IMR-90 (cell line): ENCODE measurements around the gene WDR3. TPM values are rescaled to one million over a fixed set of nuclear protein-coding genes. Genes with fewer than 3 reads are reported as not detected.

Experiments used
- ATAC-seq: fragments of 200-7000 bp; cut with Tn5 transposase; 2 replicates; pipeline ENCODE4 v1.9.1; 2020; ENCODE audit warnings: low read depth, mild to moderate bottlenecking, moderate library complexity
- BruUV-seq: library from RNA; stranded (reverse); fragments of 400-500 nt; replicated peaks from 2 replicates; lab custom pipeline; 2021; lab: Mats Ljungman, UMichigan
- CTCF ChIA-PET: fragments of 300-600 bp; formaldehyde crosslinking; extraction: SDS; loops from one replicate; lab custom pipeline; 2021; ENCODE audit warnings: antibody characterized with exemption; lab: Yijun Ruan, JAX
- POLR2A ChIA-PET: fragments of 300-600 bp; sonication (Branson Sonifier 250); formaldehyde crosslinking; loops from one replicate; lab custom pipeline; 2022; ENCODE audit warnings: antibody characterized with exemption; ENCODE audit not compliant: unreplicated experiment; lab: Charles Lee
- DNase-seq: peaks from one replicate; pipeline ENCODE4 v3.0.0; 2013
- H2AFZ ChIP-seq: replicated peaks from 2 replicates; pipeline ENCODE3; 2013; ENCODE audit warnings: low read length, mild to moderate bottlenecking; ENCODE audit not compliant: poor library complexity
- H2AK5ac ChIP-seq: 2 replicates; pipeline ENCODE4 v1.6.1; 2013; ENCODE audit warnings: low read depth, low read length, inconsistent platforms
- H2AK9ac ChIP-seq: replicated peaks from 2 replicates; pipeline ENCODE3; 2013; ENCODE audit warnings: mild to moderate bottlenecking, low read depth, low read length, moderate library complexity; ENCODE audit not compliant: poor library complexity
- H2BK120ac ChIP-seq: 2 replicates; pipeline ENCODE4 v1.6.1; 2013; ENCODE audit warnings: low read depth, low read length, inconsistent platforms
- H2BK15ac ChIP-seq: 3 replicates; pipeline ENCODE4 v1.6.1; 2013; ENCODE audit warnings: low read depth, low read length, inconsistent platforms
- H2BK20ac ChIP-seq: 2 replicates; pipeline ENCODE4 v1.6.1; 2013; ENCODE audit warnings: low read depth, mild to moderate bottlenecking, inconsistent platforms, low read length, moderate library complexity
- H2BK5ac ChIP-seq: 2 replicates; pipeline ENCODE4 v1.6.1; 2013; ENCODE audit warnings: mild to moderate bottlenecking, low read depth, low read length, inconsistent platforms; ENCODE audit not compliant: poor library complexity, severe bottlenecking
- H3K14ac ChIP-seq: replicated peaks from 2 replicates; pipeline ENCODE4 v1.6.1; 2013; ENCODE audit warnings: low read depth, low read length, inconsistent platforms
- H3K18ac ChIP-seq: 2 replicates; pipeline ENCODE4 v1.6.1; 2013; ENCODE audit warnings: low read depth, low read length, control low read depth
- H3K23ac ChIP-seq: 2 replicates; pipeline ENCODE4 v1.6.1; 2013; ENCODE audit warnings: low read depth, low read length, inconsistent platforms
- H3K27ac ChIP-seq: 2 replicates; pipeline ENCODE4 v1.5.1; 2013; ENCODE audit warnings: mild to moderate bottlenecking, control low read depth, low read length; ENCODE audit not compliant: insufficient read depth
- H3K27me3 ChIP-seq: 2 replicates; pipeline ENCODE4 v1.6.1; 2013; ENCODE audit warnings: low read length; ENCODE audit not compliant: control insufficient read depth, insufficient read depth
- H3K36me3 ChIP-seq: 2 replicates; pipeline ENCODE4 v1.6.1; 2013; ENCODE audit warnings: low read length, mixed read lengths; ENCODE audit not compliant: control insufficient read depth, insufficient read depth
- H3K4ac ChIP-seq: 2 replicates; pipeline ENCODE4 v1.6.1; 2013; ENCODE audit warnings: low read depth, low read length, inconsistent platforms
- H3K4me1 ChIP-seq: 2 replicates; pipeline ENCODE4 v1.6.1; 2013; ENCODE audit warnings: low read length, mixed read lengths; ENCODE audit not compliant: control insufficient read depth, insufficient read depth
- H3K4me2 ChIP-seq: 2 replicates; pipeline ENCODE4 v1.6.1; 2013; ENCODE audit warnings: low read depth, mild to moderate bottlenecking, control low read depth, low read length, moderate library complexity
- H3K4me3 ChIP-seq: 2 replicates; pipeline ENCODE4 v1.5.1; 2013; ENCODE audit warnings: low read depth, mild to moderate bottlenecking, control low read depth, low read length, moderate library complexity; ENCODE audit not compliant: insufficient read depth
- H3K56ac ChIP-seq: 2 replicates; pipeline ENCODE4 v1.6.1; 2013; ENCODE audit warnings: low read length, inconsistent platforms; ENCODE audit not compliant: insufficient read depth; ENCODE audit errors: extremely low read depth
- H3K79me1 ChIP-seq, 2 experiments: 2 replicates each; pipeline ENCODE4 v1.6.1; 2013; ENCODE audit warnings: low read length in 2 of 2, inconsistent platforms in 1 of 2, low read depth in 1 of 2
- H3K9ac ChIP-seq: 2 replicates; pipeline ENCODE4 v1.6.1; 2013; ENCODE audit warnings: low read depth, low read length, control low read depth
- H3K9me1 ChIP-seq: 2 replicates; pipeline ENCODE4 v1.6.1; 2013; ENCODE audit warnings: low read length, inconsistent platforms; ENCODE audit not compliant: insufficient read depth
- H3K9me3 ChIP-seq: 2 replicates; pipeline ENCODE4 v1.6.1; 2013; ENCODE audit warnings: low read length; ENCODE audit not compliant: control insufficient read depth, insufficient read depth
- H4K20me1 ChIP-seq: 2 replicates; pipeline ENCODE4 v1.6.1; 2013; ENCODE audit warnings: low read length, inconsistent platforms; ENCODE audit not compliant: insufficient read depth
- H4K5ac ChIP-seq: 2 replicates; pipeline ENCODE4 v1.6.1; 2013; ENCODE audit warnings: mild to moderate bottlenecking, low read depth, low read length, control low read depth
- H4K8ac ChIP-seq, 2 experiments: 2 replicates each; pipeline ENCODE4 v1.6.1; 2013; ENCODE audit warnings: low read depth in 2 of 2, low read length in 2 of 2, control low read depth in 1 of 2, inconsistent platforms in 1 of 2
- H4K91ac ChIP-seq: 2 replicates; pipeline ENCODE4 v1.6.1; 2013; ENCODE audit warnings: low read depth, low read length, inconsistent platforms; ENCODE audit not compliant: insufficient read depth
- CEBPB ChIP-seq: IDR thresholded peaks from 2 replicates; pipeline ENCODE4 v1.6.1; 2012; ENCODE audit warnings: low read depth, low read length, improper control_type of control experiment
- CHD1 ChIP-seq: IDR thresholded peaks from 2 replicates; pipeline ENCODE4 v1.6.1; 2012; ENCODE audit warnings: low read depth, low read length, improper control_type of control experiment
- CTCF ChIP-seq: conservative IDR thresholded peaks from 2 replicates; pipeline ENCODE4 v1.5.1; 2012; ENCODE audit warnings: mild to moderate bottlenecking, low read depth, low read length, improper control_type of control experiment
- ELK1 ChIP-seq: fragments of 150-350 bp; IDR thresholded peaks from 2 replicates; pipeline ENCODE4 v1.6.1; 2016; ENCODE audit warnings: low read depth, mild to moderate bottlenecking, low read length, moderate library complexity, borderline replicate concordance
- FOS ChIP-seq: fragments of 150-350 bp; IDR thresholded peaks from 2 replicates; pipeline ENCODE4 v1.6.1; 2016; ENCODE audit warnings: low read depth, low read length
- MAFK ChIP-seq: IDR thresholded peaks from 2 replicates; pipeline ENCODE4 v1.6.1; 2012; ENCODE audit warnings: low read depth, low read length, improper control_type of control experiment
- MAZ ChIP-seq: IDR thresholded peaks from 2 replicates; pipeline ENCODE4 v1.6.1; 2012; ENCODE audit warnings: low read depth, mild to moderate bottlenecking, low read length, improper control_type of control experiment, moderate library complexity, borderline replicate concordance
- MXI1 ChIP-seq: IDR thresholded peaks from 2 replicates; pipeline ENCODE4 v1.6.1; 2012; ENCODE audit warnings: low read depth, mild to moderate bottlenecking, low read length, moderate library complexity, borderline replicate concordance
- NFE2L2 ChIP-seq: fragments of 150-350 bp; IDR thresholded peaks from 2 replicates; pipeline ENCODE4 v1.6.1; 2016; ENCODE audit warnings: low read depth, mild to moderate bottlenecking, low read length
- POLR2A ChIP-seq: IDR thresholded peaks from 2 replicates; pipeline ENCODE4 v1.6.1; 2012; ENCODE audit warnings: mild to moderate bottlenecking, low read depth, low read length
- RCOR1 ChIP-seq: IDR thresholded peaks from 2 replicates; pipeline ENCODE4 v1.6.1; 2012; ENCODE audit warnings: mild to moderate bottlenecking, low read length, improper control_type of control experiment; ENCODE audit not compliant: insufficient replicate concordance
- RFX5 ChIP-seq: IDR thresholded peaks from 2 replicates; pipeline ENCODE4 v1.8.0; 2012; ENCODE audit warnings: low read depth, mild to moderate bottlenecking, low read length, moderate library complexity
- USF2 ChIP-seq: fragments of 150-350 bp; IDR thresholded peaks from 2 replicates; pipeline ENCODE4 v1.6.1; 2017; ENCODE audit warnings: mild to moderate bottlenecking, antibody characterized with exemption, low read length, low read depth
- WGBS, 2 experiments: methylation state at CpG; one replicate each; pipeline versions ENCODE4 v1.1.5 to v1.1.7; 2013; ENCODE audit warnings: missing lambda C conversion rate in 2 of 2; ENCODE audit not compliant: insufficient read length in 1 of 2; ENCODE audit errors: extremely low coverage in 2 of 2; 5-methylcytosine and 5-hydroxymethylcytosine counted together
- dilution Hi-C: fragments of 300-500 bp; cut with HindIII; formaldehyde crosslinking; loops from one replicate; pipeline ENCODE4 v1.14.3; 2018; ENCODE audit warnings: low sequenced_read_pairs; ENCODE audit not compliant: unreplicated experiment
- in situ Hi-C: fragments of 300-500 bp; cut with MboI; formaldehyde crosslinking; loops from 3 replicates; pipeline ENCODE4 v1.14.3; 2019; ENCODE audit warnings: low sequenced_read_pairs, inconsistent platforms, mixed read lengths
- intact Hi-C: fragments of 100-400 bp; cut with micrococcal nuclease; formaldehyde crosslinking; loops from 2 replicates; pipeline ENCODE4 v1.10.0; 2022
- polyA plus RNA-seq, 3 experiments: library from polyadenylated mRNA; depleted of rRNA; stranded (reverse); fragments of >200 nt; gene quantifications; 2 replicates each; pipeline ENCODE4 v1.2.3, GENCODE V29; 2012; ENCODE audit warnings: low replicate concordance in 1 of 3
- total RNA-seq: library from RNA; depleted of rRNA; stranded (reverse); fragments of >200 nt; gene quantifications from 2 replicates; pipeline ENCODE4 v1.2.3, GENCODE V29; 2012

Gene WDR3
- total and polyA plus RNA-seq, 2 of the 4 experiments (the other 2 are of a cell fraction), result 16.7 to 88.5 TPM

- Histone ChIP-seq H4K20me1 (no peaks in the 10 kb centered on the region), H2BK15ac (no peak overlapping the region), H4K8ac (no peak overlapping the region), H3K4ac (no peak overlapping the region), H3K36me3 (no peaks in the 10 kb centered on the region), H3K4me2 (no peak overlapping the region), H2BK20ac (no peak overlapping the region), H3K14ac (no peak overlapping the region), H3K27ac (no peak overlapping the region), H4K91ac (no peak overlapping the region), H3K4me1 (no peaks in the 10 kb centered on the region), H3K9me1 (no peaks in the 10 kb centered on the region), H3K27me3 (0 out of 2 replicates have a peak, but pooled peaks cover 2% of the 10 kb centered on the region), H3K56ac (no peak overlapping the region), H3K79me1 (no peaks in the 10 kb centered on the region), H3K4me3 (no peak overlapping the region), H3K18ac (no peak overlapping the region), H2BK5ac (no peak overlapping the region), H3K9me3 (no peaks in the 10 kb centered on the region), H2BK120ac (no peak overlapping the region), H2AFZ (no peak overlapping the region), H4K5ac (no peak overlapping the region), H3K23ac (no peak overlapping the region), H3K9ac (no peak overlapping the region), H2AK5ac (no peak overlapping the region), H2AK9ac (no peak overlapping the region)
- intact Hi-C loops, result no loop called here
- ChIA-PET CTCF (no interaction called here), POLR2A (no interaction called here)
- no peak for ATAC-seq
- dilution Hi-C loops, result no loop called here
- in situ Hi-C loops, result no loop called here
- no TSS peak for BruUV-seq
- DNase-seq, result no peak
- WGBS, 2 experiments, result 67% methylated on average over 1 of the region's 5 CpGs; no CpG with 5 or more reads in 1 of the 2 experiments
- no peak for TF ChIP-seq RCOR1
- no peak for TF ChIP-seq MAZ
- no peak for TF ChIP-seq MXI1
- TF ChIP-seq FOS, result no peak
- no peak for TF ChIP-seq POLR2A
- TF ChIP-seq USF2, result no peak
- TF ChIP-seq CTCF, result no peak
- TF ChIP-seq CHD1, result no peak
- TF ChIP-seq NFE2L2, result no peak
- no peak for TF ChIP-seq CEBPB
- TF ChIP-seq ELK1, result no peak
- no peak for TF ChIP-seq RFX5
- TF ChIP-seq MAFK, result no peak
These were observed 74.8 kb downstream of the WDR3 start for GRCh38 chr1:118004312-118004711.
